Stomach (tissue), 9 donors: Measurements from ENCODE around the gene ZNF322. TPM values are rescaled to one million over a fixed set of nuclear protein-coding genes. Genes with fewer than 3 reads are reported as not detected.

ENCODE experiments used
- DNase-seq, 2 donors: peaks; one replicate each; pipeline versions ENCODE4 v3.0.0 to v3.0.0-alpha.2; 2013 to 2019
- H3K27ac ChIP-seq, 5 donors: fragments of 200-600 bp in 4 of 5; sonication (generic) in 4 of 5; one replicate each; pipeline ENCODE4 v1.5.1; 2013 to 2019; ENCODE audit warnings: mild to moderate bottlenecking in 1 of 5, moderate library complexity in 1 of 5
- H3K27me3 ChIP-seq, 3 donors: fragments of 200-600 bp; sonication (generic); one replicate each; pipeline ENCODE4 v1.5.1; 2017 to 2019; ENCODE audit warnings: mixed run types in 1 of 3
- H3K36me3 ChIP-seq, 4 donors: fragments of 200-600 bp; sonication (generic); 1 replicate in 3 of 4; 2 replicates in 1 of 4; pipeline ENCODE4 v1.5.1; 2016 to 2019
- H3K4me1 ChIP-seq, 4 donors: fragments of 200-600 bp; sonication (generic); one replicate each; pipeline ENCODE4 v1.5.1; 2016 to 2019
- H3K4me3 ChIP-seq, 4 donors: fragments of 200-600 bp; sonication (generic) in 3 of 4; one replicate each; pipeline ENCODE4 v1.5.1; 2016 to 2019; ENCODE audit warnings: mild to moderate bottlenecking in 1 of 4
- H3K9me3 ChIP-seq, 4 donors: fragments of 200-600 bp; sonication (generic); one replicate each; pipeline ENCODE4 v1.5.1; 2016 to 2019
- CTCF ChIP-seq, 7 experiments: fragments of 450-650 bp in 4 of 7; fragments of 200-600 bp in 3 of 7; sonication (generic) in 3 of 7; IDR thresholded peaks; one replicate each; pipeline ENCODE4 v1.5.1; 2016 to 2019; ENCODE audit warnings: antibody characterized with exemption in 7 of 7, control low read depth in 2 of 7, mild to moderate bottlenecking in 1 of 7
- EP300 ChIP-seq: sonication (generic); formaldehyde crosslinking; IDR thresholded peaks from one replicate; pipeline ENCODE4 v1.6.1; 2017; ENCODE audit warnings: antibody characterized with exemption
- POLR2A ChIP-seq, 4 donors: fragments of 450-650 bp; IDR thresholded peaks; one replicate each; pipeline ENCODE4 v1.6.1; 2016; ENCODE audit warnings: antibody characterized with exemption in 4 of 4, control low read depth in 2 of 4, mild to moderate bottlenecking in 1 of 4, moderate library complexity in 1 of 4
- POLR2AphosphoS5 ChIP-seq, 3 donors: sonication (generic); formaldehyde crosslinking; IDR thresholded peaks; one replicate each; pipeline ENCODE4 v1.6.1; 2016; ENCODE audit warnings: antibody characterized with exemption in 3 of 3
- WGBS, 5 donors: extraction: QIAGEN DNeasy Blood & Tissue Kit in 3 of 5; methylation state at CpG; one replicate each; pipeline versions ENCODE4 v1.1.5 to v1.1.7; 2013 to 2018; 5-methylcytosine and 5-hydroxymethylcytosine counted together
- intact Hi-C: fragments of 100-400 bp; cut with DNase I; formaldehyde crosslinking; loops from one replicate; pipeline ENCODE4 v1.15.1; 2023; ENCODE audit warnings: low total_unique reads
- polyA plus RNA-seq, 3 donors: library from polyadenylated mRNA; stranded (reverse); fragments of 200-250 nt; gene quantifications; one replicate each; pipeline ENCODE4 v1.2.3, GENCODE V29; 2013
- total RNA-seq, 5 donors: library from RNA; depleted of rRNA; stranded (reverse); fragments of >200 nt; gene quantifications; one replicate each; pipeline versions ENCODE4 v1.1.0 to v1.2.3, GENCODE V29; 2014 to 2016
- donor health status: healthy with polysubstance abuse.
- donor health status: Bipolar disorder and iron deficiency.
- donor health status: healthy.

The ZNF322 gene
- total and polyA plus RNA-seq, 8 donors: 4.1 to 23.9 (median 8.6) TPM

- DNase-seq: no peak
Measured at GRCh38 chr6:26624557-26624956, 35.0 kb downstream of the ZNF322 start.

GRCh38 chr6:26623339-26623859 is 36.1 kb downstream of the ZNF322 start:
- DNase-seq: no peak
- WGBS, 5 donors: 0 to 97% (median 49%) methylated on average over 1 of the region's 1 CpG
- no peaks in the 10 kb centered on the region for H3K4me1 ChIP-seq
- intact Hi-C loops: no loop called here
- TF ChIP-seq POLR2AphosphoS5 (IDR thresholded peaks at IDR 0.05) (no peak), CTCF (IDR thresholded peaks at IDR 0.05) (no peak), EP300 (no peak), POLR2A (IDR thresholded peaks at IDR 0.05) (no peak)
- no peaks in the 10 kb centered on the region for H3K36me3 ChIP-seq
- H3K27ac ChIP-seq: no peak overlapping the region
- H3K4me3 ChIP-seq: no peak overlapping the region
- H3K27me3 ChIP-seq: peaks cover 0 to 8% (median 0%) of the 10 kb centered on the region in 3 donors
- peaks cover 0 to 12% (median 3%) of the 10 kb centered on the region in 4 donors for H3K9me3 ChIP-seq

More at GRCh38 chr6:26624557-26624956, 35.0 kb downstream of the ZNF322 start:
- H3K4me3 ChIP-seq: no peak overlapping the region
- no peak for TF ChIP-seq EP300
- TF ChIP-seq POLR2A (IDR thresholded peaks at IDR 0.05): no peak
- no peak for TF ChIP-seq POLR2AphosphoS5 (IDR thresholded peaks at IDR 0.05)
- no peak for TF ChIP-seq CTCF (IDR thresholded peaks at IDR 0.05)
- H3K9me3 ChIP-seq: peaks cover 0 to 12% (median 3%) of the 10 kb centered on the region in 4 donors
- no peaks in the 10 kb centered on the region for H3K4me1 ChIP-seq
- peaks cover 0 to 5% (median 0%) of the 10 kb centered on the region in 3 donors for H3K27me3 ChIP-seq
- intact Hi-C loops: no loop called here
- 80 to 96% (median 84%) methylated on average over 1 of the region's 1 CpG for WGBS, 5 donors
- H3K27ac ChIP-seq: no peak overlapping the region
- no peaks in the 10 kb centered on the region for H3K36me3 ChIP-seq

- TF ChIP-seq POLR2AphosphoS5 (IDR thresholded peaks at IDR 0.05): no peak
- no peak for TF ChIP-seq EP300
- no peak for TF ChIP-seq POLR2A (IDR thresholded peaks at IDR 0.05)
- TF ChIP-seq CTCF (IDR thresholded peaks at IDR 0.05): no peak
- intact Hi-C loops: no loop called here
- peak in 1 of 2 donors; percentile 44 for DNase-seq
- H3K9me3 ChIP-seq: peaks cover 0 to 14% (median 0%) of the 10 kb centered on the region in 4 donors
- H3K4me1 ChIP-seq: peaks cover 9 to 18% (median 15%) of the 10 kb centered on the region in 4 donors
- no peak overlapping the region for H3K27ac ChIP-seq
- 3 to 6% (median 3%) methylated on average over 56 to 68 of the region's 68 CpGs for WGBS, 5 donors
- H3K36me3 ChIP-seq: no peaks in the 10 kb centered on the region
- peaks cover 0 to 85% (median 31%) of the 10 kb centered on the region in 3 donors for H3K27me3 ChIP-seq
- H3K4me3 ChIP-seq: peak overlapping the region; percentile 29 to 46 (median 34)
Measured at GRCh38 chr6:26613689-26614683, 45.6 kb downstream of the ZNF322 start.

- Histone ChIP-seq H3K9me3 (peaks cover 0 to 14% (median 0%) of the 10 kb centered on the region in 4 donors), H3K36me3 (no peaks in the 10 kb centered on the region), H3K4me3 (peak overlapping the region in 1 of 4 donors; percentile 46), H3K4me1 (peaks cover 9 to 18% (median 15%) of the 10 kb centered on the region in 4 donors), H3K27me3 (peaks cover 0 to 80% (median 31%) of the 10 kb centered on the region in 3 donors), H3K27ac (no peak overlapping the region)
- intact Hi-C loops: no loop called here
- WGBS, 5 donors: 29 to 52% (median 32%) methylated on average over 15 to 19 of the region's 19 CpGs
- TF ChIP-seq POLR2AphosphoS5 (IDR thresholded peaks at IDR 0.05) (no peak), EP300 (no peak), POLR2A (IDR thresholded peaks at IDR 0.05) (no peak), CTCF (IDR thresholded peaks at IDR 0.05) (no peak)
- no peak for DNase-seq
Measured at GRCh38 chr6:26613201-26613600, 46.3 kb downstream of the ZNF322 start.
